ENCODE data around the gene MTFP1.
A peak's percentile ranks its signal among the peaks of the same experiment; 100 is the strongest.
"Not testable (repeated sequence)": the region's sequence is repeated elsewhere in the genome, so short reads cannot be mapped to it uniquely, and the experiment has no call there.

The MTFP1 gene

GRCh38 chr22:30402028-30402765 lies 23.4 kb upstream of the MTFP1 start:
- DNase-seq (ENCODE audit: low spot score) = no peak

GRCh38 chr22:30402766-30403104 lies 22.8 kb upstream of the MTFP1 start:
- not testable (repeated sequence) for DNase-seq (ENCODE audit: low spot score)

GRCh38 chr22:30404307-30404706 lies 21.3 kb upstream of the MTFP1 start:
- no peak for DNase-seq (ENCODE audit: low spot score)

GRCh38 chr22:30405731-30406130 lies 19.8 kb upstream of the MTFP1 start:
- no peak for DNase-seq (ENCODE audit: low spot score)

GRCh38 chr22:30406400-30406799 lies 19.2 kb upstream of the MTFP1 start:
- DNase-seq (ENCODE audit: low spot score) = no peak

GRCh38 chr22:30408388-30409102 lies 17.0 kb upstream of the MTFP1 start:
- no peak for DNase-seq (ENCODE audit: low spot score)

GRCh38 chr22:30411780-30412179 lies 13.8 kb upstream of the MTFP1 start:
- DNase-seq (ENCODE audit: low spot score) = no peak

- DNase-seq (ENCODE audit: low spot score) = no peak
These were observed 12.6 kb upstream of the MTFP1 start for GRCh38 chr22:30413001-30413400.

- no peak for DNase-seq (ENCODE audit: low spot score)
These were observed 11.6 kb upstream of the MTFP1 start for GRCh38 chr22:30413745-30414524.

GRCh38 chr22:30414525-30415047 lies 11.0 kb upstream of the MTFP1 start:
- DNase-seq (ENCODE audit: low spot score) = no peak

- DNase-seq (ENCODE audit: low spot score) = no peak
These were observed 9.2 kb upstream of the MTFP1 start for GRCh38 chr22:30416403-30416802.

GRCh38 chr22:30416837-30417236 lies 8.7 kb upstream of the MTFP1 start:
- DNase-seq (ENCODE audit: low spot score) = no peak

- DNase-seq (ENCODE audit: low spot score) = no peak
These were observed 5.0 kb upstream of the MTFP1 start for GRCh38 chr22:30420347-30421125.

- no peak for DNase-seq (ENCODE audit: low spot score)
These were observed 3.7 kb upstream of the MTFP1 start for GRCh38 chr22:30421695-30422480.

GRCh38 chr22:30422481-30423300 lies 2.9 kb upstream of the MTFP1 start:
- peak; percentile 49 for DNase-seq (ENCODE audit: low spot score)

- DNase-seq (ENCODE audit: low spot score) = peak; percentile 53
These were observed 2.1 kb upstream of the MTFP1 start for GRCh38 chr22:30423301-30423958.

GRCh38 chr22:30423959-30424533 lies 1.5 kb upstream of the MTFP1 start:
- peak; percentile 100 for DNase-seq (ENCODE audit: low spot score)

GRCh38 chr22:30424534-30425326 lies 838 bp upstream of the MTFP1 start:
- peak; percentile 37 for DNase-seq (ENCODE audit: low spot score)

GRCh38 chr22:30425327-30425615 lies 297 bp upstream of the MTFP1 start:
- no peak for DNase-seq (ENCODE audit: low spot score)
